ENCODE data around the gene ELFN2.
"Not testable (repeated sequence)": the region's sequence is repeated elsewhere in the genome, so short reads cannot be mapped to it uniquely, and the experiment has no call there.

Gene ELFN2, protein sequence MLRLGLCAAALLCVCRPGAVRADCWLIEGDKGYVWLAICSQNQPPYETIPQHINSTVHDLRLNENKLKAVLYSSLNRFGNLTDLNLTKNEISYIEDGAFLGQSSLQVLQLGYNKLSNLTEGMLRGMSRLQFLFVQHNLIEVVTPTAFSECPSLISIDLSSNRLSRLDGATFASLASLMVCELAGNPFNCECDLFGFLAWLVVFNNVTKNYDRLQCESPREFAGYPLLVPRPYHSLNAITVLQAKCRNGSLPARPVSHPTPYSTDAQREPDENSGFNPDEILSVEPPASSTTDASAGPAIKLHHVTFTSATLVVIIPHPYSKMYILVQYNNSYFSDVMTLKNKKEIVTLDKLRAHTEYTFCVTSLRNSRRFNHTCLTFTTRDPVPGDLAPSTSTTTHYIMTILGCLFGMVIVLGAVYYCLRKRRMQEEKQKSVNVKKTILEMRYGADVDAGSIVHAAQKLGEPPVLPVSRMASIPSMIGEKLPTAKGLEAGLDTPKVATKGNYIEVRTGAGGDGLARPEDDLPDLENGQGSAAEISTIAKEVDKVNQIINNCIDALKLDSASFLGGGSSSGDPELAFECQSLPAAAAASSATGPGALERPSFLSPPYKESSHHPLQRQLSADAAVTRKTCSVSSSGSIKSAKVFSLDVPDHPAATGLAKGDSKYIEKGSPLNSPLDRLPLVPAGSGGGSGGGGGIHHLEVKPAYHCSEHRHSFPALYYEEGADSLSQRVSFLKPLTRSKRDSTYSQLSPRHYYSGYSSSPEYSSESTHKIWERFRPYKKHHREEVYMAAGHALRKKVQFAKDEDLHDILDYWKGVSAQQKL

GRCh38 chr22:37427135-37427710 is at the start of gene ELFN2:
Gene ELFN2, minus strand, starts transcription at chr22:37427479. Its CDS starts 51,945 bp downstream, at chr22:37375534.
- Histone ChIP-seq H3K27me3 (ENCODE audit: control insufficient read depth, insufficient read depth, low read length) (peaks cover 47% of the 10 kb centered on the region), H3K4me3 (ENCODE audit: low read depth, low read length) (peak within 1 kb of the TSS; percentile 46), H3K9ac (ENCODE audit: low read depth, low read length) (no peak within 1 kb of the TSS), H3K4me1 (ENCODE audit: control insufficient read depth, insufficient read depth, low read length) (peaks cover 2% of the 10 kb centered on the region), H3K36me3 (ENCODE audit: control insufficient read depth, insufficient read depth, low read length) (no peaks in the 10 kb centered on the region), H3K9me3 (ENCODE audit: control insufficient read depth, insufficient read depth, low read length) (no peaks in the 10 kb centered on the region)

- Histone ChIP-seq H3K9ac (ENCODE audit: low read depth, low read length) (no peak overlapping the region), H3K4me1 (ENCODE audit: control insufficient read depth, insufficient read depth, low read length) (no peaks in the 10 kb centered on the region), H3K9me3 (ENCODE audit: control insufficient read depth, insufficient read depth, low read length) (no peaks in the 10 kb centered on the region), H3K27me3 (ENCODE audit: control insufficient read depth, insufficient read depth, low read length) (no peaks in the 10 kb centered on the region), H3K36me3 (ENCODE audit: control insufficient read depth, insufficient read depth, low read length) (no peaks in the 10 kb centered on the region), H3K4me3 (ENCODE audit: low read depth, low read length) (no peak overlapping the region)
These were observed 49.4 kb upstream of the ELFN2 start for GRCh38 chr22:37476389-37477329.

GRCh38 chr22:37474447-37475090 is 47.3 kb upstream of the ELFN2 start:
- no peaks in the 10 kb centered on the region for H3K27me3 ChIP-seq (ENCODE audit: control insufficient read depth, insufficient read depth, low read length)
- H3K4me1 ChIP-seq (ENCODE audit: control insufficient read depth, insufficient read depth, low read length) = no peaks in the 10 kb centered on the region
- H3K9ac ChIP-seq (ENCODE audit: low read depth, low read length) = no peak overlapping the region
- H3K9me3 ChIP-seq (ENCODE audit: control insufficient read depth, insufficient read depth, low read length) = no peaks in the 10 kb centered on the region
- H3K36me3 ChIP-seq (ENCODE audit: control insufficient read depth, insufficient read depth, low read length) = peaks cover 2% of the 10 kb centered on the region
- no peak overlapping the region for H3K4me3 ChIP-seq (ENCODE audit: low read depth, low read length)

- Histone ChIP-seq H3K9me3 (ENCODE audit: control insufficient read depth, insufficient read depth, low read length) (no peaks in the 10 kb centered on the region), H3K4me1 (ENCODE audit: control insufficient read depth, insufficient read depth, low read length) (no peaks in the 10 kb centered on the region), H3K36me3 (ENCODE audit: control insufficient read depth, insufficient read depth, low read length) (peaks cover 2% of the 10 kb centered on the region), H3K9ac (ENCODE audit: low read depth, low read length) (no peak overlapping the region), H3K27me3 (ENCODE audit: control insufficient read depth, insufficient read depth, low read length) (no peaks in the 10 kb centered on the region), H3K4me3 (ENCODE audit: low read depth, low read length) (no peak overlapping the region)
These were observed 46.2 kb upstream of the ELFN2 start for GRCh38 chr22:37473437-37473946.

DNA sequence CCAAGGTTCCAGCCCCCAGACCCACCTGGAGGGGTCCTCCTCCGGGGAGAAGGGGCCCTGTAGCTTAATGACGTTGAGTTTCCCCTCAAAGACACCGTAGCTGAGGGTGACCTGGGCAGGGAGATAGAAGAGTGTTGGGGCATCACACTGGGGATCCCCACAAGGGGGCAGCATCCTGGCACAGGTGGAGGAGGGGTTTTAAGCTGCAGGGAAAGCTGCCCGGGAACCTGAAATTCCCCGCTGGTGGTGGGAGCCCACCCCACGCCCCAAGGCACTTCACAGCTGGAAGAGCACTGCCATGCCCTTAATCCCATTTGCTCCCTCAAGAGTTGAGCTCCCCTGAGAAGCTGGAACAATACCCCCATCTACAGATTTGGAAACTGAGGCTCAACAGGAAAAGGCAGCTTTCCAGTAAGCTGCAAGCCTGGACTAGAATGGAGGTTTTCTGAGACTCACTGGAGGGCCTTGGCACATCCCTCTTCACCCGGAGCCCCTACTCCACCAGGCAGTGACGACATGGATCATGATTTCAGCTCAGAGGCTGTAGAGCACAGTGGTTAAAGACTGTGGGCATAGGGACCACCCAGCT is 45.2 kb upstream of the ELFN2 start:
- Histone ChIP-seq H3K4me1 (ENCODE audit: control insufficient read depth, insufficient read depth, low read length) (no peaks in the 10 kb centered on the region), H3K36me3 (ENCODE audit: control insufficient read depth, insufficient read depth, low read length) (peaks cover 2% of the 10 kb centered on the region), H3K9me3 (ENCODE audit: control insufficient read depth, insufficient read depth, low read length) (no peaks in the 10 kb centered on the region), H3K27me3 (ENCODE audit: control insufficient read depth, insufficient read depth, low read length) (no peaks in the 10 kb centered on the region), H3K9ac (ENCODE audit: low read depth, low read length) (no peak overlapping the region), H3K4me3 (ENCODE audit: low read depth, low read length) (no peak overlapping the region)

GRCh38 chr22:37471727-37472417 is 44.6 kb upstream of the ELFN2 start:
- H3K4me1 ChIP-seq (ENCODE audit: control insufficient read depth, insufficient read depth, low read length) = no peaks in the 10 kb centered on the region
- H3K9me3 ChIP-seq (ENCODE audit: control insufficient read depth, insufficient read depth, low read length) = no peaks in the 10 kb centered on the region
- no peak overlapping the region for H3K4me3 ChIP-seq (ENCODE audit: low read depth, low read length)
- no peaks in the 10 kb centered on the region for H3K27me3 ChIP-seq (ENCODE audit: control insufficient read depth, insufficient read depth, low read length)
- H3K36me3 ChIP-seq (ENCODE audit: control insufficient read depth, insufficient read depth, low read length) = peaks cover 2% of the 10 kb centered on the region
- no peak overlapping the region for H3K9ac ChIP-seq (ENCODE audit: low read depth, low read length)

GRCh38 chr22:37470087-37470445 is 42.8 kb upstream of the ELFN2 start:
- Histone ChIP-seq H3K27me3 (ENCODE audit: control insufficient read depth, insufficient read depth, low read length) (no peaks in the 10 kb centered on the region), H3K4me3 (ENCODE audit: low read depth, low read length) (no peak overlapping the region), H3K9ac (ENCODE audit: low read depth, low read length) (no peak overlapping the region), H3K4me1 (ENCODE audit: control insufficient read depth, insufficient read depth, low read length) (no peaks in the 10 kb centered on the region), H3K36me3 (ENCODE audit: control insufficient read depth, insufficient read depth, low read length) (peaks cover 2% of the 10 kb centered on the region), H3K9me3 (ENCODE audit: control insufficient read depth, insufficient read depth, low read length) (no peaks in the 10 kb centered on the region)

GRCh38 chr22:37469416-37470086 is 42.3 kb upstream of the ELFN2 start:
- peaks cover 2% of the 10 kb centered on the region for H3K36me3 ChIP-seq (ENCODE audit: control insufficient read depth, insufficient read depth, low read length)
- no peaks in the 10 kb centered on the region for H3K27me3 ChIP-seq (ENCODE audit: control insufficient read depth, insufficient read depth, low read length)
- H3K9ac ChIP-seq (ENCODE audit: low read depth, low read length) = no peak overlapping the region
- no peak overlapping the region for H3K4me3 ChIP-seq (ENCODE audit: low read depth, low read length)
- H3K9me3 ChIP-seq (ENCODE audit: control insufficient read depth, insufficient read depth, low read length) = no peaks in the 10 kb centered on the region
- no peaks in the 10 kb centered on the region for H3K4me1 ChIP-seq (ENCODE audit: control insufficient read depth, insufficient read depth, low read length)

GRCh38 chr22:37468201-37468695 is 41.0 kb upstream of the ELFN2 start:
- not testable (repeated sequence) for H3K4me1 ChIP-seq (ENCODE audit: control insufficient read depth, insufficient read depth, low read length); H3K4me3 ChIP-seq (ENCODE audit: low read depth, low read length); H3K27me3 ChIP-seq (ENCODE audit: control insufficient read depth, insufficient read depth, low read length); H3K36me3 ChIP-seq (ENCODE audit: control insufficient read depth, insufficient read depth, low read length); H3K9ac ChIP-seq (ENCODE audit: low read depth, low read length); H3K9me3 ChIP-seq (ENCODE audit: control insufficient read depth, insufficient read depth, low read length)
